ENCODE measurements around the gene DCUN1D1.

Gene DCUN1D1

DNA sequence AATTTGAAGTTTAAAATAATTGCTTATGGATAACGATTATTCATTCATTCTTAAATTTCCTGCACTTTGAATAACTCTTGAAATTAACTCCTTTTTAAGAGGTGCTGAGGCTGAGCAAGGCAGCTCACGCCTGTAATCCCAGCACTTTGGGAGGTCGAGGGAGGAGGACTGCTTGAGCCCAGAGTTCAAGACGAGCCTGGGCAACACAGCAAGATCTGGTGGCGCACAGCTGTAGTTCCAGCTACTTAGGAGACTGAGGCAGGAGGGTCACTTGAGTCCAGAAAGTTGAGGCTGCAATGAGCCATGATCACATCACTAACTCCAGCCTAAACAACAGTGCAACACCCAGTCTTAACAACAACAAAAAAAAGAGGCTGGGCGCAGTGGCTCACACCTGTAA, 8.0 kb downstream of the DCUN1D1 start:
- H3K9ac ChIP-seq (ENCODE audit: low read length in 2 of 2), result no peak overlapping the region
- no peaks in the 10 kb centered on the region for H3K36me3 ChIP-seq (ENCODE audit: control insufficient read depth in 2 of 2, insufficient read depth in 2 of 2, low read length in 2 of 2)
- H3K4me1 ChIP-seq (ENCODE audit: control insufficient read depth, insufficient read depth, low read length), result no peaks in the 10 kb centered on the region
- H3K9me3 ChIP-seq (ENCODE audit: control insufficient read depth in 2 of 2, low read length in 2 of 2), result no peaks in the 10 kb centered on the region
- H3K4me3 ChIP-seq (ENCODE audit: low read length in 2 of 2), result no peak overlapping the region
- H3K27ac ChIP-seq (ENCODE audit: low read length), result no peak overlapping the region
- H3K27me3 ChIP-seq (ENCODE audit: control insufficient read depth in 1 of 2, insufficient read depth in 2 of 2, low read length in 2 of 2), result no peaks in the 10 kb centered on the region

DNA sequence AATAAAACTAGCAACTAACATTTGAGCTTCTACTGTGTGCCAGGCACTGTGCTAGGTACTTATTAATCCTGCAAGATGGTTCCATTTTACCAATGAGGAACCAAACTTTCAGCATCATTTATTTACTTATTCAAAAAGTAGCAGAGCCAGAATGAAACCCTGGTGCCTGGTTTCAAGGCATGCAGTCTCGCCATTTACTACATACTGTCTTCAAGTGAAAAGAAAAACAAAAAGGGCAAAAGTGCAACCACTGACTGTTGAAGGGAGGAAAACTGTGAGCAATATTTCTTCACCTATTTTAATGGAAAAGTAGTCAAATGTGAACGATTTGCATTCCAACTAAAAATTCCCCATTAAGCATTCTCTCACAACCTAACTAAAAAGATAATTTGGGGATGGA, 8.7 kb downstream of the DCUN1D1 start:
- Histone ChIP-seq H3K27ac (ENCODE audit: low read length) (no peak overlapping the region), H3K9ac (ENCODE audit: low read length in 2 of 2) (no peak overlapping the region), H3K36me3 (ENCODE audit: control insufficient read depth in 2 of 2, insufficient read depth in 2 of 2, low read length in 2 of 2) (no peaks in the 10 kb centered on the region), H3K27me3 (ENCODE audit: control insufficient read depth in 1 of 2, insufficient read depth in 2 of 2, low read length in 2 of 2) (no peaks in the 10 kb centered on the region), H3K4me3 (ENCODE audit: low read length in 2 of 2) (no peak overlapping the region), H3K9me3 (ENCODE audit: control insufficient read depth in 2 of 2, low read length in 2 of 2) (no peaks in the 10 kb centered on the region), H3K4me1 (ENCODE audit: control insufficient read depth, insufficient read depth, low read length) (no peaks in the 10 kb centered on the region)

DNA sequence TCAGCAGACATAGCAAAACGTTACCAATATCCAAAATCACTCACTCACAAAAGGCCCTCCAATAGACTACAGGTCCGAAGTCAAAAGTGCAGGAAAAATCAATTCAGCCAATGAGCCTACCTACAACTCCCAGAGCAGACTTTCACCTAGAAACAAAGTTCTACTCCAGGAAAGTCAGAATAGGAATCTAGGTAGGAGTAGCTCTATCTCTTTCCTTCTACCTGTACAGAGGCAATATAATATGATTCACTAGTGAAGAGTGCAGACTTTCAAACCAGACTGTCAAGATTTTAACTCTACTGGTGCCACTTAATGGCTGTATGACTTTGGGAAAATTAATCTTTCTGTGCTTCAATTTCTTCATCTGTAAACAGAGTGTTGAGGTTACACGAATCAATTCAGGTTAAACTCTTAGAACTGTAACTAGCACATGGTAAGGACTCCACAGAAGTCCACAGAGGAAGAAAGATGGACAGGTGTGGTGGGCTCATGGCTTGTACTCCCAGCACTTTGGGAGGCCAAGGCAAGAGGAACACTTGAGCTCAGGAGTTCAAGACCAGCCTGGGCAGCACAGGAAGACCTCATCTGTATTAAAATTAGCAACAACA, 9.4 kb downstream of the DCUN1D1 start:
- H3K36me3 ChIP-seq (ENCODE audit: control insufficient read depth in 2 of 2, insufficient read depth in 2 of 2, low read length in 2 of 2), result no peaks in the 10 kb centered on the region
- H3K27ac ChIP-seq (ENCODE audit: low read length), result no peak overlapping the region
- no peaks in the 10 kb centered on the region for H3K9me3 ChIP-seq (ENCODE audit: control insufficient read depth in 2 of 2, low read length in 2 of 2)
- H3K4me3 ChIP-seq (ENCODE audit: low read length in 2 of 2), result no peak overlapping the region
- H3K27me3 ChIP-seq (ENCODE audit: control insufficient read depth in 1 of 2, insufficient read depth in 2 of 2, low read length in 2 of 2), result no peaks in the 10 kb centered on the region
- no peak overlapping the region for H3K9ac ChIP-seq (ENCODE audit: low read length in 2 of 2)
- H3K4me1 ChIP-seq (ENCODE audit: control insufficient read depth, insufficient read depth, low read length), result no peaks in the 10 kb centered on the region

DNA sequence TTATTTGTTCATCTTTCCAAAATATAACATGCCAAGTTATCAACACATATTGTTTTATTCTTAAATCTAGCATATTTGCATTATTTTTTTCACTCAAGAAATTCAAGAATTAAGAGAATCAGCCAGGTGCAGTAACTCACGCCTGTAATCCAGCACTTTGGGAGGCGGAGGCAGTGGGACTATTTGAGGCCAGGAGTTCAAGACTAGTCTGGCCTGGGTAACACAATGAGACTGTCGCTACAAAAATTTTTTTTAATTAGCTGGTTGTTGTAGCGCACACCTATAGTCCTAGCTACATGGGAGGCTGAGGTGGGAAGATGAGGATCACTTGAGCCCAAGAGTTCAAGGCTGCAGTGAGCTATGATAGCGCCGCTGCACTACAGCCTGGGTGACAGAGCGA, 10.5 kb downstream of the DCUN1D1 start:
- Histone ChIP-seq H3K36me3 (ENCODE audit: control insufficient read depth in 2 of 2, insufficient read depth in 2 of 2, low read length in 2 of 2) (no peaks in the 10 kb centered on the region), H3K9me3 (ENCODE audit: control insufficient read depth in 2 of 2, low read length in 2 of 2) (no peaks in the 10 kb centered on the region), H3K4me1 (ENCODE audit: control insufficient read depth, insufficient read depth, low read length) (no peaks in the 10 kb centered on the region), H3K27me3 (ENCODE audit: control insufficient read depth in 1 of 2, insufficient read depth in 2 of 2, low read length in 2 of 2) (no peaks in the 10 kb centered on the region), H3K9ac (ENCODE audit: low read length in 2 of 2) (no peak overlapping the region), H3K27ac (ENCODE audit: low read length) (no peak overlapping the region), H3K4me3 (ENCODE audit: low read length in 2 of 2) (no peak overlapping the region)

DNA sequence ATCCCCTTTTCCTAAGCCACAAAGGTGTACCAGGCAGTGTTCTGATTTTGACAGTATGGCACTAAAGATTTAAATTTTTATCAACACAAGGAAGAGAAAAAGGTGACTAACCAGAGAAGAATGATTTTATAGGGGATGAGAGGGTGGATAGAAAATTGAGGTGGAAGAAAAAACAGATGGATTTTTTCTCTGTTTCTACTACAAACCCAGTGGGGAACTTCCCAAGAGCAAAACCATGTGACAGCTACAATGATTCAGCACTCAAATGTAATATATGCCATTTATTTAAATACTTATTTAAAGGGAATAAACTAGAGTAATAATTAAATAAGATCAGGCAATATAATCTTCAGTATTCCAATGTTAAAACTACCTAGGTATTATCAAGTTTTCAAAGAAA, 11.1 kb downstream of the DCUN1D1 start:
- Histone ChIP-seq H3K4me3 (ENCODE audit: low read length in 2 of 2) (no peak overlapping the region), H3K27ac (ENCODE audit: low read length) (no peak overlapping the region), H3K9me3 (ENCODE audit: control insufficient read depth in 2 of 2, low read length in 2 of 2) (no peaks in the 10 kb centered on the region), H3K36me3 (ENCODE audit: control insufficient read depth in 2 of 2, insufficient read depth in 2 of 2, low read length in 2 of 2) (no peaks in the 10 kb centered on the region), H3K4me1 (ENCODE audit: control insufficient read depth, insufficient read depth, low read length) (no peaks in the 10 kb centered on the region), H3K9ac (ENCODE audit: low read length in 2 of 2) (no peak overlapping the region), H3K27me3 (ENCODE audit: control insufficient read depth in 1 of 2, insufficient read depth in 2 of 2, low read length in 2 of 2) (no peaks in the 10 kb centered on the region)

DNA sequence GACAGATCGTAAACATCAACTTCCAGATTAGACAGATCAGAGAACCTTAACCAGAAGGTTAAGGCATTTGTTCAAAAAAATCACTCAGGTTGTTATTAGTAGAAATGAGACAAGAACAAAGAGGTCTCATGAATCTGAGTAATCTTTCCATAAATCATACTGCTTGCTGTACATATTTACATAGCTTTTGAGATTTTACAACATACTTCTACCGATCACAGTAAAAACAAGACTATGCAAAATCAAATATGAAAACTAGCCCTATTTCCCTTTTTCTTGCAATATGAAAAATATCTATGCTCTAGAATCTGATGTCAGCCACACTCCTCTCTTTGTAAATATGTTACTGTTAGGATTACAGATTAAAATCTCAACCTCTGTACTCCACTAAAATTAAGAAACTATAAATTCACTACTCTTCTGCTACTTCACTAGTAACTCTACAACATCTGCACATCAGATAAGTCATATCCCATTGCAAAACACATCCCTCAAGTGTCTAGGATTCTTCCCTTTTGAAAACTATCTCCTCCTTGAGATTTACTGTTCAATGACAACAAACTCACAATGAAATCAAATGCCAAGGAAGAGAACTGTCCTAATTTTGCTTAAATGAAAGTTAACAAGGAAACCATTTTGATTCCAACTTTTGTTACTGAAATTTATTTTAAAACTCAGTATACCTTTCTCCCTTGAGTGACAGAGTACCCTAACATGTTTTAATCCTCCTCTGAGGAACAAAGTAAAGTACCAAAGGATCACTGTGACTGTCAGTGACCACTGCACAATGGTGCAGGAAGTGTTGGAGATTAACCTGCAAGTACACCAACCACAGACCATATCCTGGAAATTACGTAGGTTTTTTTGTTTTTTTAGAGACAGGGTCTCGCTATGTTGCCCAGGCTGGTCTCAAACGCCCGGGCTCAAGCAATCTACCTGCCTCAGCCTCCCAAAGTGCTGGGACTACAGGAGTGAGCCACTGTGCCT, 12.8 kb downstream of the DCUN1D1 start:
- Histone ChIP-seq H3K4me1 (ENCODE audit: control insufficient read depth, insufficient read depth, low read length) (peaks cover 1% of the 10 kb centered on the region), H3K4me3 (ENCODE audit: low read length in 2 of 2) (no peak overlapping the region), H3K27ac (ENCODE audit: low read length) (no peak overlapping the region), H3K27me3 (ENCODE audit: control insufficient read depth in 1 of 2, insufficient read depth in 2 of 2, low read length in 2 of 2) (no peaks in the 10 kb centered on the region), H3K9me3 (ENCODE audit: control insufficient read depth in 2 of 2, low read length in 2 of 2) (no peaks in the 10 kb centered on the region), H3K9ac (ENCODE audit: low read length in 2 of 2) (no peak overlapping the region), H3K36me3 (ENCODE audit: control insufficient read depth in 2 of 2, insufficient read depth in 2 of 2, low read length in 2 of 2) (peaks cover 0 to under 1% of the 10 kb centered on the region in 2 donors)

DNA sequence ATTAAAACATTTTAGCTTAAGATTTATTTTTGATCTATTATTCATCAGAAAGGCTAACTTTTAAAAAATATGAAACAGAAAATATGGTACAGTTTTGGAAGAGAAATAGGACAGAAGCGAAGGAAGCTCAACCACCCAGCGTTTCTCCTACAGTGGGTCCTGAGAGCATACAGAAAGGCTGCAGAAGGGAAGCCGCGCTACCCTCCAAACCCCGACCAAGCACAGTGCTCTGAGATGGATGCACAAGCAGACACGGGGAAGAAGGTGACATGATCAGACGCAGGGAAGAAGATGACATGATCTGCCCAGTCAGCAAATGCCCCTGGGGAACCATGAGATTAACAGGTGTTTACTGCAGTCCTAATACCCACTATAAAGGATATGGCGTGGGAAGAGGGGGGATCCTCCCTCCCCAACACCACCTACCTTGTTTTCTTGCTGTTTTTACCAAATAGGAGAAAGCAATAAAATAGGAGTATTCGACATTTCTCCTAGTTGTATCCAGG, 14.4 kb downstream of the DCUN1D1 start:
- Histone ChIP-seq H3K4me3 (ENCODE audit: low read length in 2 of 2) (no peak overlapping the region), H3K27ac (ENCODE audit: low read length) (no peak overlapping the region), H3K36me3 (ENCODE audit: control insufficient read depth in 2 of 2, insufficient read depth in 2 of 2, low read length in 2 of 2) (peaks cover 3 to 4% of the 10 kb centered on the region in 2 donors), H3K9me3 (ENCODE audit: control insufficient read depth in 2 of 2, low read length in 2 of 2) (no peaks in the 10 kb centered on the region), H3K27me3 (ENCODE audit: control insufficient read depth in 1 of 2, insufficient read depth in 2 of 2, low read length in 2 of 2) (no peaks in the 10 kb centered on the region), H3K4me1 (ENCODE audit: control insufficient read depth, insufficient read depth, low read length) (peaks cover 5% of the 10 kb centered on the region), H3K9ac (ENCODE audit: low read length in 2 of 2) (no peak overlapping the region)

DNA sequence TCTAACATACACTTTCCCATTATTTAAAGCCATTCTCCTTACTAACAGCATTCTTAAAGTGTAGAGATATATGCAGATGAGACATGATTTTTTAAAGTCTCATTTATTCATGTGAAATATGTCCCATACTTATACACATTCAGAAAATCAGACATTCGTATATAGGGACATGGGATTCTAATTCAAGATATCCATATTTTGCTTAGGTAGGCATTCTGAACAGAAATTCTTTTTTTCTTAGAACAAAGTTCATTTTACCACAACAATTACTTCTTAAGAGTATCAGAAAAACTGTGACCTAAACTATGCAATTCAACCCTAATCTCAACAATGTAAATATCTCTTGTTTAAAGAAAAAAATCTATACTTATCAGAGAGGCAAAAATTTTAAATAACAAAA, 16.2 kb downstream of the DCUN1D1 start:
- H3K27ac ChIP-seq (ENCODE audit: low read length), result no peak overlapping the region
- no peaks in the 10 kb centered on the region for H3K27me3 ChIP-seq (ENCODE audit: control insufficient read depth in 1 of 2, insufficient read depth in 2 of 2, low read length in 2 of 2)
- H3K4me1 ChIP-seq (ENCODE audit: control insufficient read depth, insufficient read depth, low read length), result peaks cover 5% of the 10 kb centered on the region
- H3K4me3 ChIP-seq (ENCODE audit: low read length in 2 of 2), result no peak overlapping the region
- no peak overlapping the region for H3K9ac ChIP-seq (ENCODE audit: low read length in 2 of 2)
- no peaks in the 10 kb centered on the region for H3K9me3 ChIP-seq (ENCODE audit: control insufficient read depth in 2 of 2, low read length in 2 of 2)
- peaks cover 3 to 4% of the 10 kb centered on the region in 2 donors for H3K36me3 ChIP-seq (ENCODE audit: control insufficient read depth in 2 of 2, insufficient read depth in 2 of 2, low read length in 2 of 2)

DNA sequence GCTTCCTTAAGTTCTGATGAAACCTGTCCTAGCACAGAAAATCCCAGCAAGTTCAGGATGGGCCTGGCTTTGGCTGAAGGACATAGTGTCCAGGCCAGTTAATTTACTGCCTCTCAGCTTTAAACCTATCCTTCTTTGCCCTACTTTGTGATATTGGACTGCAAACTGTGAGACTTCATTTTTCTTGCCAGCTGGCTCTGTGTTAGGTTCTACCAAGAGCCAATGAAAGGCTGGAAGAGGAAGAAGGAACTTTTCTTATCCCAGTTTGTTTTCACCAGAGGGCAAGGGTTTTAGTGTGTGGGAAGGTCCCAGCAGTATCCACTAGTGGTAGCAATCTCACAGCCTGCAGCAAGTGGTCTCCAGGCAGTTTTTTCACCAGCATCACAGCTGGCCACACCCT, 18.2 kb downstream of the DCUN1D1 start:
- no peak overlapping the region for H3K9ac ChIP-seq (ENCODE audit: low read length in 2 of 2)
- peaks cover 5% of the 10 kb centered on the region for H3K4me1 ChIP-seq (ENCODE audit: control insufficient read depth, insufficient read depth, low read length)
- H3K27ac ChIP-seq (ENCODE audit: low read length), result no peak overlapping the region
- no peak overlapping the region for H3K4me3 ChIP-seq (ENCODE audit: low read length in 2 of 2)
- no peaks in the 10 kb centered on the region for H3K27me3 ChIP-seq (ENCODE audit: control insufficient read depth in 1 of 2, insufficient read depth in 2 of 2, low read length in 2 of 2)
- peaks cover 4 to 6% of the 10 kb centered on the region in 2 donors for H3K36me3 ChIP-seq (ENCODE audit: control insufficient read depth in 2 of 2, insufficient read depth in 2 of 2, low read length in 2 of 2)
- no peaks in the 10 kb centered on the region for H3K9me3 ChIP-seq (ENCODE audit: control insufficient read depth in 2 of 2, low read length in 2 of 2)

DNA sequence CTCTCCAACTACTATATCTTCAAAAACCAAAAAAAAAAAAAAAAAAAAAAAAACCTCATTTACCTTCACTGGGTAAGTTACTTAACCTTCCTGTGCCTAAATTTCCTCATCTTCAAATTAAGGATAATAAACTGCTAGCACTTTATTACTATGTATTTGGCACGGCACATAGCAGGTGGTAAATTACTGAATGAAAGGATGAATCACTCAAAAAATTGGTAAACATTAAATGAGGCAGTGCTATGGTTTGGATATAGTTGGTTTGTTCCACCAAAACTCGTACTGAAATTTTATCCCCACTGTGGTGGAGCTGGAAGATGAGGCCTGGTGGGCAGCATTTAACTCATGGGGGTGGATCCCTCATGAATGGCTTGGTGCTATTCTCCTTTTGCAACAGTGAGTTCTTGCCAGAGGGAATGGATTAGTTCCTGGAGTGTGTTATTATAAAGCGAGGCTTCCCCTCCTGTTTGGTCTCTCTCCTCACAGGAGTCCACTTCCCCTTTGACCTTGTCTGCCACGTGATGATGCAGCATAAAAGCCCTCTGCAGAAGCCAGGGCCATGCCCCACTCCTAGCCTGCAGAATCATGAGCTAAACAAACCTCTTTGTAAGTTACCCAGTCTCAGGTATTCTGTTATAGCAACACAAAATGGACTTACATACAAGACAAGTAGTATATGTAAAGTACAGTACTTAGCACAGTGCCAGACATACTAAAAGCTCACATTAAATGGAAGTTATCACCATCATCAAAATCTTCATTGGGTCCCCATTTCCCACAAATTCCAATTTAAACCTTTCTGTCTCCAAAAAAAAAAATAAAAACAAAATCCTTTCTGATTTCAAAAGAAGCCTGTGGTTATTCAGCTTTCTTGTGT, 20.6 kb downstream of the DCUN1D1 start:
- H3K36me3 ChIP-seq (ENCODE audit: control insufficient read depth in 2 of 2, insufficient read depth in 2 of 2, low read length in 2 of 2), result peaks cover 5 to 12% of the 10 kb centered on the region in 2 donors
- H3K4me3 ChIP-seq (ENCODE audit: low read length in 2 of 2), result no peak overlapping the region
- no peaks in the 10 kb centered on the region for H3K27me3 ChIP-seq (ENCODE audit: control insufficient read depth in 1 of 2, insufficient read depth in 2 of 2, low read length in 2 of 2)
- peaks cover 5% of the 10 kb centered on the region for H3K4me1 ChIP-seq (ENCODE audit: control insufficient read depth, insufficient read depth, low read length)
- H3K9me3 ChIP-seq (ENCODE audit: control insufficient read depth in 2 of 2, low read length in 2 of 2), result no peaks in the 10 kb centered on the region
- no peak overlapping the region for H3K9ac ChIP-seq (ENCODE audit: low read length in 2 of 2)
- no peak overlapping the region for H3K27ac ChIP-seq (ENCODE audit: low read length)

All from stomach smooth muscle (tissue), 2 donors.